Aorta (tissue), 5 donors: ENCODE measurements around the gene DPH2. TPM values are rescaled to one million over a fixed set of nuclear protein-coding genes. Genes with fewer than 3 reads are reported as not detected.

Experiments used
- ATAC-seq: fragments of 200-7000 bp; cut with Tn5 transposase; one replicate; pipeline ENCODE4 v1.9.1; 2022; ENCODE audit warnings: moderate library complexity; ENCODE audit not compliant: low FRiP score
- DNase-seq, 2 donors: peaks; one replicate each; pipeline ENCODE4 v3.0.0-alpha.2; 2020
- H3K27ac ChIP-seq, 2 donors: one replicate each; pipeline ENCODE4 v1.5.1; 2013; ENCODE audit warnings: low read length in 2 of 2, mild to moderate bottlenecking in 2 of 2, moderate library complexity in 2 of 2, control low read depth in 1 of 2, inconsistent platforms in 1 of 2, low read depth in 1 of 2
- H3K27me3 ChIP-seq, 2 donors: one replicate each; pipeline ENCODE4 v1.6.1; 2013; ENCODE audit warnings: control low read depth in 1 of 2, low read length in 1 of 2, mild to moderate bottlenecking in 1 of 2, moderate library complexity in 1 of 2; ENCODE audit not compliant: insufficient read depth in 2 of 2, control insufficient read depth in 1 of 2
- H3K36me3 ChIP-seq, 2 donors: one replicate each; pipeline ENCODE4 v1.6.1; 2013; ENCODE audit warnings: control low read depth in 1 of 2, low read length in 1 of 2, mild to moderate bottlenecking in 1 of 2; ENCODE audit not compliant: insufficient read depth in 2 of 2, control insufficient read depth in 1 of 2
- H3K4me1 ChIP-seq, 2 donors: one replicate each; pipeline ENCODE4 v1.6.1; 2013; ENCODE audit warnings: low read length in 2 of 2, control low read depth in 1 of 2, mild to moderate bottlenecking in 1 of 2, moderate library complexity in 1 of 2; ENCODE audit not compliant: insufficient read depth in 2 of 2, control insufficient read depth in 1 of 2
- H3K4me3 ChIP-seq, 2 donors: one replicate each; pipeline ENCODE4 v1.5.1; 2013; ENCODE audit warnings: low read length in 2 of 2, control low read depth in 1 of 2, mild to moderate bottlenecking in 1 of 2
- H3K9me3 ChIP-seq: one replicate; pipeline ENCODE4 v1.6.1; 2013; ENCODE audit warnings: mild to moderate bottlenecking, low read length; ENCODE audit not compliant: control insufficient read depth
- WGBS, 2 donors: extraction: QIAGEN DNeasy Blood & Tissue Kit; methylation state at CpG; one replicate each; pipeline ENCODE4 v1.1.7; 2013; 5-methylcytosine and 5-hydroxymethylcytosine counted together
- intact Hi-C, 2 donors: fragments of 100-400 bp; cut with DNase I; formaldehyde crosslinking; loops; one replicate each; pipeline versions ENCODE4 v1.14.2 to v1.15.0; 2022
- polyA plus RNA-seq, 2 donors: library from polyadenylated mRNA; stranded (reverse); fragments of 200-250 nt; gene quantifications; one replicate each; pipeline ENCODE4 v1.2.3, GENCODE V29; 2013
- total RNA-seq, 2 donors: library from RNA; stranded (reverse); fragmentation: NEBNext Ultra II Directional; extraction: Animal tissue kit (Norgen Biotek cat#: 25700); gene quantifications; one replicate each; pipeline ENCODE4 v1.2.1, GENCODE V29; 2021
- donor health status: healthy with polysubstance abuse.
- donor health status: Bipolar disorder and iron deficiency.
- donor health status: DM: no; HTN: no; CAD: no.
- donor health status: DM: no; HTN: no; CAD: no.
- donor health status: DM: yes; HTN: yes; CAD: no.

DPH2 gene
- total and polyA plus RNA-seq, 4 donors: 6.0 to 15.8 (median 13.3) TPM

DNA sequence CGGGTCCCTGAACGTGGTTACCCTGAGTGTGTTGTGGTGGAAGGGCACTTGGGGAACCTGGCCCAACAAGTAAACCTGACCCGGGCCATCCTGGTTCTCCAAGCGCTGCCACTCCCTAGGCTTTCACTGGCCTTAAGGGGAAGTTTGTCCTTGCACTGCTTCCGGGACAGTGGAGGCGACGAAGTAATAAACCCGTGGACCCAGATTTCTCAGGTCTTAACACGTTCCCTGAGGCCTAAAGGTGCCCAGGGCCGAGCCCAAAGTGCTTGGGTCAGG lies 21.3 kb downstream of the DPH2 start:
- H3K36me3 ChIP-seq: no peaks in the 10 kb centered on the region
- H3K9me3 ChIP-seq: no peaks in the 10 kb centered on the region
- H3K4me1 ChIP-seq: no peaks in the 10 kb centered on the region
- ATAC-seq (peak; percentile 23), DNase-seq (no peak)
- intact Hi-C loops: loop anchor here in 1 of 2 donors (5.0 to 10.0 kb wide), 2 partner anchors 41 to 224 kb away; partner anchors contain the start of genes DMAP1 and SLC6A9
- H3K4me3 ChIP-seq: no peak overlapping the region
- 0 to 1% methylated on average over 10 of the region's 10 CpGs for WGBS, 2 donors
- H3K27ac ChIP-seq: peak overlapping the region in 1 of 2 donors; percentile 34
- no peaks in the 10 kb centered on the region for H3K27me3 ChIP-seq

DNA sequence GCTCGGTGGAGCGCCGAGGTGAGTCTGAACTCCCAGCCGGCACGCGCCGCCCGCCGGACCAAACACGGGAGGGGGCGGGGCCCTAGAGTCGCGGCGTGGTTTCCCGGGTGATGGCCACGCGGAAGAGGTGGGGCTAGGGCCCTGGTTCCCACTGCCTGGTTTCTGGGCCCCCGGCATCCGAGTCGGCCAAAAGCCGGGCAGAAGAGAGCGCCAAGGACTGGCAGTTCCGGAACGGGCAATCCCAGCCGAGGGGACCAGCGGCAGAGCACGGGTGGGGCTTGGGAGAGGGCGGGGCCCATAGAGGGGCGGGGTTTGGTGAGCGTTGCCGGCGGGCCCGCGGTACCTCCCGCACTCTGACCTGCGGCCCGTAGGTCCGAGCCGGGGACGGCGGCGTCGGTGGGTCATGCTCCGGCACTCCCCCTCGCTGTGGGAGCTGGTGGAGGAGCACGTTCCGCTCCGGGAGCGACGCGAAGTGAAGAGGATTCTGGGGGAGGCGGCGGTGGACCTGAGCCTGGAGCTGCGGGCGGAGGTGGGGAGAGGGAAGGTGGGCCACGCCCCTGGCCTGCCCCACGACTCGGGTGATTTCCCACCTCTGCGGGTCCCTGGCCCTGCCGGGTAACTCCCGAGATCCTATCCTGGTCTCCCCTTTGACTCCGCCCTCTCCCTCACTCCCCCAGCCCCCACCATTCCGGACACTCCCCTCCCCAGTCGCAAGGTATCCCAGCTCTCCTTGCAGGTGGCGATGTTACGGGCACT lies 21.8 kb downstream of the DPH2 start, which contains the start of gene CCDC24:
Gene CCDC24, plus strand, starts transcription at position 124 of the 756 bp plus-strand sequence. Its CDS starts 280 bp downstream, at position 404.
- WGBS, 2 donors: 0 to 1% methylated on average over 60 to 66 of the region's 66 CpGs
- Histone ChIP-seq H3K36me3 (no peaks in the 10 kb centered on the region), H3K27me3 (no peaks in the 10 kb centered on the region), H3K9me3 (no peaks in the 10 kb centered on the region), H3K27ac (peak within 1 kb of the TSS in 1 of 2 donors; percentile 34), H3K4me3 (peak within 1 kb of the TSS; percentile 36 to 55), H3K4me1 (no peaks in the 10 kb centered on the region)
- peak; percentile 93 to 97 for DNase-seq
- intact Hi-C loops: loop anchor here in 1 of 2 donors (5.0 to 10.0 kb wide), 2 partner anchors 41 to 223 kb away; partner anchors contain the start of genes DMAP1 and SLC6A9
- ATAC-seq: peak; percentile 92

DNA sequence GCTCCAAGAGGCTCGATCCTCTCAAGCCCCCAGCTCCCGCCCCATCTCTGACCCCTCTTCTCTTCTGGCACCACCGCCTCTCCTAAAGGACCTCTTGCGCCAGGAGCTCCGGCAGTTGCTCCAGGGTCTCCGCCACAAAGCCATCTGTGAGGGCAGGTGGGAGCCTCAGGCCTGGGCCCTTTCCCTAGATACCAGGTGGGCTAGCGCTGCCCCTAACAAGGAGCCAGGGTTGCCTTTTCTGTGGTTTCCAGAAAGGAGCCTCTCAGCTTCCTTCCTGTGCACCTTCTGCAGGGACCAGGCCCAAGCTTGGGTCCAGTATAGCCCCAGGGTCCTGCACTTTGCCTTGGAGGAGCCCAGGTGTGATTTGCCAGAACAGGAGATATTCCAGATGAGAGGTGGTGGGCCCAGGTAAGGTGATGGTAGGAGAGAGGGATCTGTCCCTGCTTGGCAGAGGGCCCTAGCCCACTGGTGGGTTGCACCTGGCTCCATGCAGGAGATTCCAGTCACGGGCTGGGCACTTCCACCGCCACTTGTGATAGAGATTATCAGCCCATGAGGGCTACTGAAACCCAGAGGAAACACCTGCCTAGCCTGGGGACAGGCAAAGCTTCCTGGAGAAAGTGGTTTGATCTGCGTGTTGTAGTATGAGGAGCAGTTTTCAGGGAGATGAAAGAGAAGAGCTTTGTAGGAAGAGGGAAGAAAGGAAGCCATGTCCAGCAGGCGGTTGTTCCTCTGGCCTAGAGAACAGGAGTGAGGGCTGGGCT lies 22.6 kb downstream of the DPH2 start:
- Histone ChIP-seq H3K27me3 (no peaks in the 10 kb centered on the region), H3K4me3 (no peak overlapping the region), H3K27ac (peak overlapping the region in 1 of 2 donors; percentile 20), H3K4me1 (no peaks in the 10 kb centered on the region), H3K36me3 (no peaks in the 10 kb centered on the region), H3K9me3 (no peaks in the 10 kb centered on the region)
- DNase-seq (no peak), ATAC-seq (no peak)
- intact Hi-C loops: loop anchor here in 1 of 2 donors (5.0 to 10.0 kb wide), 2 partner anchors 40 to 222 kb away; partner anchors contain the start of genes DMAP1 and SLC6A9
- 56 to 62% methylated on average over 11 of the region's 11 CpGs for WGBS, 2 donors

DNA sequence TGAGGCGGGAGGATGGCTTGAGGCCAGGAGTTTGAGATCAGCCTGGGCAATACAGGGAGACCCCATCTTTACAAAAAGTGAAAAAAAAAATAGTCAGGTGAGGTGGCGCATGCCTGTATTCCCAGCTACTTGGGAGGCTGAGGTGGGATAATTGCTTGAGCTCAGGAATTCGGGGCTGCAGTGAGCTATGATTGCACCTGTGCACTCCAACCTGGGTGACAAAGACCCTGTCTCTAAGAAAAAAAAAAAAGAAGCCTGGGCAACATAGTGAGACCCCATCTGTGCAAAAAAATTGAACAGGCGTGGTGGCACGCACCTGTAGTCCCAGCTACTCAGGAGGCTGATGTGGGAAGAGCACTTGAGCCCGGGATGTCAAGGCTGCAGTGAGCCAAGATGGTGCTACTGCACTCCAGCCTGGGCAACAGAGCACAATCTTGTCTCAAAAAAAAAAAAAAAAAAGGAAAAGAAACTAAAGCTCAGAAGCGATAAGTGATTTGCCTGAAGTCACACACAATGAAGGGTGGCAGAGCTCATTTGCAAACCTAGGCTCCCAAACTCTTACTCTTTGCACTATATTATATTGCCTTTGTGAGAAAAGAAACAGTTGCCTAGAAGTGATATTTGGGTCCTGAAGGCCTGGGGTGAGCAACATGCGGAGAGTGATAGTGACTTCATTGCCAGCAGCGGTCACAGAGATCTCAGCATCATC lies 23.6 kb downstream of the DPH2 start:
- WGBS, 2 donors: 91 to 92% methylated on average over 9 of the region's 9 CpGs
- Histone ChIP-seq H3K27me3 (no peaks in the 10 kb centered on the region), H3K9me3 (no peaks in the 10 kb centered on the region), H3K27ac (no peak overlapping the region), H3K4me1 (no peaks in the 10 kb centered on the region), H3K4me3 (no peak overlapping the region), H3K36me3 (no peaks in the 10 kb centered on the region)
- intact Hi-C loops: loop anchor here in 1 of 2 donors (5.0 to 10.0 kb wide), 2 partner anchors 39 to 221 kb away; partner anchors contain the start of genes DMAP1 and SLC6A9
- ATAC-seq (no peak), DNase-seq (no peak)

DNA sequence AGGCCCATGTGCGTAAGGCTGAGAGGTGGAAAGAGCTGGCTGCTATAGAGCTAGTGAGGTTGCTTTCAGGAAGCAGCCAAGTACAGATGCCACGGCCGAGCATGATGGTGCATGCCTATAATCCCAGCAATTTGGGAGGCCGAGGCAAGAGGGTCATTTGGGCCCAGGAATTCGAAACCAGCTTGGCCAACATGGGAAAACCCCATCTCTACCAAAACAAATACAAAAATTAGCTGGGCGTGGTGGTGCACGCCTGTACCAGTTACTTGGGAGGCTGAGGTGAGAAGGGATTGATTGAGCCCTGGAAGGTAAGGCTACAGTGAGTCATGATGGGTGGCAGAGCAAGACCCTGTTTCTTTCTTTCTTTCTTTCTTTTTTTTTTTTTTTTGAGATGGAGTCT lies 24.3 kb downstream of the DPH2 start:
- H3K36me3 ChIP-seq: no peaks in the 10 kb centered on the region
- DNase-seq: no peak
- no peak for ATAC-seq
- H3K9me3 ChIP-seq: no peaks in the 10 kb centered on the region
- H3K27me3 ChIP-seq: no peaks in the 10 kb centered on the region
- H3K4me1 ChIP-seq: no peaks in the 10 kb centered on the region
- 90 to 95% methylated on average over 7 of the region's 7 CpGs for WGBS, 2 donors
- no peak overlapping the region for H3K27ac ChIP-seq
- intact Hi-C loops: loop anchor here in 1 of 2 donors (5.0 to 10.0 kb wide), 2 partner anchors 38 to 221 kb away; partner anchors contain the start of genes DMAP1 and SLC6A9
- no peak overlapping the region for H3K4me3 ChIP-seq

DNA sequence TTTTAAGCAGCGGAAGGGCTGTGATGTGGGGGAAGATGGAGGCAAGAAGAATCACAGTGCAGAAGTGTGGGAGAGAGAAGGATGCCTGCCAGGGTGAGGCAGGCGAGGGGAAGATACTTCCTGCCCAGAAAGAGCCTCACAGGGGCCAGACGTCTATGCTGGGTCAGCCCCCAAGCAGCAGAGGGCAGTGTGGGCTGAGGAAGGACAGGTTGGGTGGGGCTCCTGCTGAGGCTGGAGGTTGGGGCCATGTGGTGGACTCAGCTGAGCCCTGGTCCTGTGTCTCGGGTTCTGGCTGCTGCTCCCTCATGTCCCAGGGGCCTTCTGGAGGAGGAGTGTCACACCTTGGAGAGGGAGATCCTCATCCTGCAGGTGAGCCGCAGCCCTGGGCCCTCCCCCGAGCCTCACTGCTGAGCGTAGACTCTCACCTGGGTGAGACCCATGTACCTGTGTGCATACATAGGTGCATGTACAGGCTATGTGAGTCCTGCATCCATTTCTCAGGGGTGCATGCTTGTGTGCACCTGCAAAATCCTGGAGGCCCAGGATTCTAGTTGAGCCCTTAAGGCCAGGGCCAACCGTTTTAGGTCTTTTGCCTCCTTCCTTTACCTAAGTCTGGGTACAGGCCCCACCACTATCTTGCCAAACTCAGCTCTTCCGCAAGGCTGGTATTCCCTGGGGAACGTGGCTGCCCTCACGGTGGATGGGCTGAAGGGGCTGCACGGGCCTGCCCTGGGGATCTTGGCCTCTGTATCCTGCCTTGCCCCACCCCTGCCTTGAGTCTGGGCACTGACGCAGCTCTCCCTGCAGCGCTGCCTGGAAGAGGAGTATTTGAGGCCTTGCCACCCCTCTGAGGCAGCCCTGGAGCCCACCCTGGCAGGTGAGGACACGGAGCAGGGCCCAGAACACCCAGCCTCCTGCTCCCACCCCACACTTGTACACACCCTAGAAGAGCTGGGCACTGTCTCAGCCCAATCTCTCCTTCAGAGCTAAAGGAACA lies 25.3 kb downstream of the DPH2 start:
- DNase-seq (no peak), ATAC-seq (no peak)
- Histone ChIP-seq H3K36me3 (no peaks in the 10 kb centered on the region), H3K4me3 (no peak overlapping the region), H3K9me3 (no peaks in the 10 kb centered on the region), H3K27me3 (no peaks in the 10 kb centered on the region), H3K27ac (no peak overlapping the region), H3K4me1 (no peaks in the 10 kb centered on the region)
- intact Hi-C loops: loop anchor here in 1 of 2 donors (5.0 to 10.0 kb wide), 2 partner anchors 37 to 220 kb away; partner anchors contain the start of genes DMAP1 and SLC6A9
- 67 to 75% methylated on average over 14 to 15 of the region's 15 CpGs for WGBS, 2 donors

DNA sequence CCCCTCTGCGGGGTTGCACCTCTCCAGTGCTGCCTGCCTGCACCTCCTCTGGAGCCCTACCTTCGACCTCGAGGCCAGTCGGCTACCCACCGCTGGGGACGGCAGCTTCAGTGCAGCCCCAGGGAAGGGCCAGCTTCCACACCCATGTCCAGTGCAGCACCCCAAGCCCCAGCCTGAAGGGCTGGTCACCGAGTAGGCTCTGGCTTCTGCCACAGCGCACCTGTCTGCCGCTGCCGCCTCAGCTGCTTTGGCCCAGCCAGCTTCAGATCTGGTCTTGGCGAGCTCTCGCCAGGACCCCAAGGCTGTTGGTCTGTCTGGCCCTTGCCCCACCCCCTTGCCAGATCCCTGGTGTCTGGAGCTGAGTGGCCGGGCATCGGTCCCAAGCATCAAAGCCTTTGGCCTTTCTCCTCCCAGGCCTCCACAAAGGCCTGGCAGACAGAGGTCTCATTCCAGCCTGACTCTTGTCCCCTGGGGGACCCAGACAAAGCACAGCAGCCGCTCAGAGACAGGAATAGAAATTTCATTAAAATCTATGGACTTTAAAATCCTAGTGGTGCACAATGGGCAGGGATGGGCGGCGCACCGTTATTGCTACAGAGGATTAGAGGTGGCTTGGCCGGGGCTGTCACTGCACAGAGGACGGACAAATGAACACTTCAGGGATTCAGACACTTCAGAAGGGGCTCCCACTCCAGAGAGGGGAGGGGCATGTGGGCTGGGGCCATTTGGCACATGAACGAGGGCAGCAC lies 26.3 kb downstream of the DPH2 start:
- DNase-seq (peak in 1 of 2 donors; percentile 73), ATAC-seq (no peak)
- no peaks in the 10 kb centered on the region for H3K36me3 ChIP-seq
- H3K27me3 ChIP-seq: no peaks in the 10 kb centered on the region
- intact Hi-C loops: loop anchor here in 1 of 2 donors (10.0 kb wide), 1 partner anchor 219 kb away; the partner anchor contains the start of gene DMAP1
- no peaks in the 10 kb centered on the region for H3K9me3 ChIP-seq
- H3K4me3 ChIP-seq: no peak overlapping the region
- H3K27ac ChIP-seq: no peak overlapping the region
- WGBS, 2 donors: 34 to 38% methylated on average over 21 of the region's 21 CpGs
- H3K4me1 ChIP-seq: no peaks in the 10 kb centered on the region
